Neuronal stem cell (in vitro differentiated cells): ENCODE data around the gene MAMLD1.

ENCODE experiments used
- DNase-seq: peaks from one replicate; pipeline ENCODE4 v3.0.0-alpha.2; 2013; ENCODE audit warnings: low spot score
- H2AFZ ChIP-seq: one replicate; pipeline ENCODE4 v1.6.1; 2013; ENCODE audit warnings: mild to moderate bottlenecking, low read length, inconsistent platforms
- H2AK5ac ChIP-seq: 2 replicates; pipeline ENCODE4 v1.6.1; 2013; ENCODE audit warnings: low read depth, mild to moderate bottlenecking, inconsistent platforms, low read length, moderate library complexity, mixed read lengths
- H2BK120ac ChIP-seq: 2 replicates; pipeline ENCODE4 v1.6.1; 2013; ENCODE audit warnings: low read depth, mild to moderate bottlenecking, inconsistent platforms, low read length, moderate library complexity, mixed read lengths
- H2BK12ac ChIP-seq: one replicate; pipeline ENCODE4 v1.6.1; 2013; ENCODE audit warnings: low read length, inconsistent platforms
- H2BK15ac ChIP-seq: 2 replicates; pipeline ENCODE4 v1.6.1; 2013; ENCODE audit warnings: mild to moderate bottlenecking, low read length, inconsistent platforms, mixed read lengths
- H2BK5ac ChIP-seq: one replicate; pipeline ENCODE4 v1.6.1; 2013; ENCODE audit warnings: inconsistent platforms, mild to moderate bottlenecking, low read length, moderate library complexity
- H3K14ac ChIP-seq: one replicate; pipeline ENCODE4 v1.6.1; 2013; ENCODE audit warnings: low read length, inconsistent platforms
- H3K18ac ChIP-seq: 2 replicates; pipeline ENCODE4 v1.6.1; 2013; ENCODE audit warnings: low read length, inconsistent platforms
- H3K23ac ChIP-seq: 2 replicates; pipeline ENCODE4 v1.6.1; 2013; ENCODE audit warnings: low read depth, mild to moderate bottlenecking, mixed read lengths, low read length, inconsistent platforms; ENCODE audit not compliant: poor library complexity
- H3K27ac ChIP-seq: replicated peaks from 3 replicates; pipeline ENCODE4 v1.5.1; 2013; ENCODE audit warnings: low read length, inconsistent platforms
- H3K27me3 ChIP-seq, 3 experiments: 2 replicates each; pipeline ENCODE4 v1.6.1; 2013; ENCODE audit warnings: low read length in 3 of 3, mild to moderate bottlenecking in 2 of 3, inconsistent platforms in 1 of 3, low read depth in 1 of 3, mixed read lengths in 1 of 3, moderate library complexity in 1 of 3; ENCODE audit not compliant: control insufficient read depth in 3 of 3, insufficient read depth in 3 of 3
- H3K36me3 ChIP-seq, 2 donors: replicated peaks in 1 of 2; 2 replicates each; pipeline ENCODE4 v1.6.1; 2013; ENCODE audit warnings: low read length in 2 of 2; ENCODE audit not compliant: control insufficient read depth in 2 of 2, insufficient read depth in 2 of 2
- H3K4ac ChIP-seq: 2 replicates; pipeline ENCODE4 v1.6.1; 2013; ENCODE audit warnings: inconsistent platforms, mild to moderate bottlenecking, low read length, moderate library complexity
- H3K4me1 ChIP-seq, 2 donors: 1 replicate in 1 of 2; 2 replicates in 1 of 2; pipeline ENCODE4 v1.6.1; 2013; ENCODE audit warnings: low read length in 2 of 2, low read depth in 1 of 2; ENCODE audit not compliant: control insufficient read depth in 2 of 2, insufficient read depth in 1 of 2
- H3K4me2 ChIP-seq: one replicate; pipeline ENCODE4 v1.6.1; 2013; ENCODE audit warnings: mild to moderate bottlenecking, low read length, inconsistent platforms; ENCODE audit not compliant: insufficient read depth, poor library complexity, severe bottlenecking
- H3K4me3 ChIP-seq, 2 donors: 2 replicates each; pipeline ENCODE4 v1.5.1; 2013; ENCODE audit warnings: low read length in 2 of 2, mild to moderate bottlenecking in 2 of 2, inconsistent platforms in 1 of 2, moderate library complexity in 1 of 2
- H3K79me1 ChIP-seq: one replicate; pipeline ENCODE4 v1.6.1; 2013; ENCODE audit warnings: low read depth, mild to moderate bottlenecking, inconsistent platforms, low read length, moderate library complexity
- H3K9ac ChIP-seq: one replicate; pipeline ENCODE4 v1.6.1; 2013; ENCODE audit warnings: mild to moderate bottlenecking, low read depth, low read length, inconsistent platforms; ENCODE audit not compliant: poor library complexity
- H3K9me3 ChIP-seq, 2 donors: replicated peaks in 1 of 2; 2 replicates each; pipeline versions ENCODE3 to v1.6.1; 2013; ENCODE audit warnings: low read length in 2 of 2, mild to moderate bottlenecking in 2 of 2, inconsistent platforms in 1 of 2, low read depth in 1 of 2, mixed read lengths in 1 of 2, moderate library complexity in 1 of 2; ENCODE audit not compliant: control insufficient read depth in 2 of 2, insufficient read depth in 1 of 2
- H4K8ac ChIP-seq: one replicate; pipeline ENCODE4 v1.6.1; 2013; ENCODE audit warnings: low read depth, mild to moderate bottlenecking, inconsistent platforms, low read length, moderate library complexity
- H4K91ac ChIP-seq: one replicate; pipeline ENCODE4 v1.6.1; 2013; ENCODE audit warnings: low read length, low read depth, mild to moderate bottlenecking, inconsistent platforms; ENCODE audit not compliant: poor library complexity
- WGBS, 2 donors: extraction: QIAGEN DNeasy Blood & Tissue Kit; methylation state at CpG; one replicate each; pipeline ENCODE4 v1.1.7; 2013; ENCODE audit warnings: missing lambda C conversion rate in 2 of 2, mixed read lengths in 1 of 2; ENCODE audit not compliant: insufficient read length in 2 of 2, insufficient replicate concordance in 1 of 2; ENCODE audit errors: extremely low coverage in 2 of 2; 5-methylcytosine and 5-hydroxymethylcytosine counted together

Gene MAMLD1

DNA sequence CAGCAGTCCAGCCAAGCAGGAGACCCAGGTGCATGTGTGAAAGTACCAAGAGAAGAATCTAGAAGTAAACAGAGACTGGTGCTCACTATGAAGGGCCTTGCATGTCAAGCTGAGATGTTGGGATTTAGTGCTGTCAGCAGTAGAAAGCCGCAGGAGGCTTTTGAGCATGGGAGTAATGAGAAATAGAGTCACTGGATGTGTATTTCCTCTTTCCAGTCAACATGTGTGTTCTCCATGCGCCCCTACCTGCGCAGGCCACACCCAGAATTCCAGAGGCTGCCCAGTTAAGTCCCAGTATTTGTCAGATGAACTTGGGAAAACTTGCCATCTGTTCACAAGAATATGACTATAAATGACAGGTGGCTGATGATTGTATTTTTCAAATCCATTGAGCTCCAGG, 4.5 kb upstream of the MAMLD1 start:
- H2BK12ac ChIP-seq = no peak overlapping the region
- H3K9ac ChIP-seq = no peak overlapping the region
- no peaks in the 10 kb centered on the region for H3K36me3 ChIP-seq
- no peak overlapping the region for H3K4ac ChIP-seq
- no peak overlapping the region for H3K18ac ChIP-seq
- no peak overlapping the region for H2AK5ac ChIP-seq
- H3K9me3 ChIP-seq = no peaks in the 10 kb centered on the region
- DNase-seq = no peak
- no peak overlapping the region for H3K23ac ChIP-seq
- H4K8ac ChIP-seq = no peak overlapping the region
- H3K4me2 ChIP-seq = no peak overlapping the region
- no peak overlapping the region for H3K27ac ChIP-seq
- no peaks in the 10 kb centered on the region for H3K79me1 ChIP-seq
- no CpG with 5 or more reads among the region's 3 CpGs for WGBS, 2 donors
- no peak overlapping the region for H3K14ac ChIP-seq
- H3K27me3 ChIP-seq = peaks cover 0 to 61% (median 35%) of the 10 kb centered on the region in 3 experiments
- H4K91ac ChIP-seq = no peak overlapping the region
- H2BK15ac ChIP-seq = no peak overlapping the region
- H2BK120ac ChIP-seq = no peak overlapping the region
- no peak overlapping the region for H2AFZ ChIP-seq
- no peak overlapping the region for H3K4me3 ChIP-seq
- H3K4me1 ChIP-seq = peaks cover 0 to 4% of the 10 kb centered on the region in 2 donors
- H2BK5ac ChIP-seq = no peak overlapping the region

- H4K8ac ChIP-seq = no peak overlapping the region
- no peak overlapping the region for H3K23ac ChIP-seq
- H3K14ac ChIP-seq = no peak overlapping the region
- H3K27me3 ChIP-seq = peaks cover 0 to 52% (median 42%) of the 10 kb centered on the region in 3 experiments
- H3K4me1 ChIP-seq = peaks cover 0 to 4% of the 10 kb centered on the region in 2 donors
- no peak overlapping the region for H3K4me3 ChIP-seq
- no peak for DNase-seq
- H2AFZ ChIP-seq = no peak overlapping the region
- no peak overlapping the region for H2BK5ac ChIP-seq
- H3K4ac ChIP-seq = no peak overlapping the region
- no peaks in the 10 kb centered on the region for H3K9me3 ChIP-seq
- H3K27ac ChIP-seq = no peak overlapping the region
- H3K9ac ChIP-seq = no peak overlapping the region
- no peak overlapping the region for H4K91ac ChIP-seq
- H3K36me3 ChIP-seq = no peaks in the 10 kb centered on the region
- H3K79me1 ChIP-seq = no peaks in the 10 kb centered on the region
- H2BK12ac ChIP-seq = no peak overlapping the region
- H3K4me2 ChIP-seq = no peak overlapping the region
- H3K18ac ChIP-seq = no peak overlapping the region
- WGBS, 2 donors = no CpG with 5 or more reads among the region's 5 CpGs
- no peak overlapping the region for H2BK120ac ChIP-seq
- H2BK15ac ChIP-seq = no peak overlapping the region
- no peak overlapping the region for H2AK5ac ChIP-seq
Measured at GRCh38 chrX:150360331-150360730, 2.8 kb upstream of the MAMLD1 start.

DNA sequence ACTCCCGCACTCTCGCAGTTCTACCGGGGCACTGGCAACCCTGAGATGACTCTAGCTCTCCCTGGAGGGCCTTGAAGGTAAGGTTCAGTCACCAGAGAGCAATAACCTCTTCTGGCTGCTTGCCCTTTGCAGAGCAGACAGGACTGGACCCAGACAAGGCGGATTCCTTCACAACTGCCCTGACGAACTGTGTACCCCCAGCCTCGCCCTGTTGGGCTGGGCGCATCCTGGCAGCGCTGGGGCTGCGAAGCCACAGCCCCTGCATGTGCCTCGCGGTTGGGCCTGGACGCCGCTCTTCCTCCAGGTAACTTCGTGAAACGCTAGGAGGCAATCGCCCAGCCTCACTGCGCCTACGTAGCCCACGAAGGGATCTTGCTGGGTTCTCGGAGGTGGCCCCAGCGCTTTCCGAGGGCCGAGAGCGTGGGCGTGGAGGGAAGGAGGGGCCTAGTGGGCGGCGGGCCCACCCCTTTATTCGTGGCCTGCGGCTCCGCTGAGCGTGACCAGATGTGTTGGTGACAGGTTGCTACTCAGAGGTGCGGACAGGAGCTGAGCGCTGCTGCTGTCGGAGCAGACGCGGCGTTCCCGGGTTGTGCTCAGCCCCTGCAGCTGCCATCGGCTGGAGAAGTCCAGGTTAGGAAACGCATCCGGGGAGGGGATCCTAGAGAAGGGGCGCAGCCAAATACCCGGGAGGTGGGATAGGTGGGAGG, 1.9 kb upstream of the MAMLD1 start:
- H4K8ac ChIP-seq = no peak overlapping the region
- H3K23ac ChIP-seq = no peak overlapping the region
- no CpG with 5 or more reads among the region's 43 CpGs for whole genome bisulfite sequencing, 2 donors
- peak overlapping the region; percentile 93 for H2AFZ ChIP-seq
- no peak overlapping the region for H2BK120ac ChIP-seq
- no peak overlapping the region for H2AK5ac ChIP-seq
- H3K9ac ChIP-seq = peak overlapping the region; percentile 44
- H3K4ac ChIP-seq = no peak overlapping the region
- H3K14ac ChIP-seq = peak overlapping the region; percentile 8
- no peaks in the 10 kb centered on the region for H3K79me1 ChIP-seq
- H2BK15ac ChIP-seq = no peak overlapping the region
- H3K4me1 ChIP-seq = peaks cover 2 to 4% of the 10 kb centered on the region in 2 donors
- H3K18ac ChIP-seq = no peak overlapping the region
- DNase-seq = no peak
- H4K91ac ChIP-seq = no peak overlapping the region
- H3K4me3 ChIP-seq = peak overlapping the region in 1 of 2 donors; percentile 54
- no peak overlapping the region for H2BK5ac ChIP-seq
- no peaks in the 10 kb centered on the region for H3K36me3 ChIP-seq
- no peak overlapping the region for H2BK12ac ChIP-seq
- no peaks in the 10 kb centered on the region for H3K9me3 ChIP-seq
- peak overlapping the region; percentile 49 for H3K4me2 ChIP-seq
- no peak overlapping the region for H3K27ac ChIP-seq
- peaks cover 0 to 52% (median 42%) of the 10 kb centered on the region in 3 experiments for H3K27me3 ChIP-seq

GRCh38 chrX:150361777-150362351, 1.3 kb upstream of the MAMLD1 start:
- peak overlapping the region; percentile 49 for H3K4me2 ChIP-seq
- no peak overlapping the region for H2BK12ac ChIP-seq
- no CpG with 5 or more reads among the region's 37 CpGs for WGBS, 2 donors
- peaks cover 0 to 49% (median 42%) of the 10 kb centered on the region in 3 experiments for H3K27me3 ChIP-seq
- H3K4me3 ChIP-seq = peak overlapping the region; percentile 57 to 58
- no peak overlapping the region for H4K91ac ChIP-seq
- H3K4ac ChIP-seq = no peak overlapping the region
- DNase-seq = no peak
- peak overlapping the region; percentile 31 for H3K14ac ChIP-seq
- H3K9me3 ChIP-seq = no peaks in the 10 kb centered on the region
- no peak overlapping the region for H2BK120ac ChIP-seq
- no peak overlapping the region for H3K18ac ChIP-seq
- H3K79me1 ChIP-seq = no peaks in the 10 kb centered on the region
- H3K9ac ChIP-seq = peak overlapping the region; percentile 2
- peak overlapping the region; percentile 93 for H2AFZ ChIP-seq
- H3K36me3 ChIP-seq = no peaks in the 10 kb centered on the region
- no peak overlapping the region for H2AK5ac ChIP-seq
- peaks cover 3 to 4% of the 10 kb centered on the region in 2 donors for H3K4me1 ChIP-seq
- H3K27ac ChIP-seq = no peak overlapping the region
- no peak overlapping the region for H3K23ac ChIP-seq
- H4K8ac ChIP-seq = no peak overlapping the region
- H2BK15ac ChIP-seq = no peak overlapping the region
- no peak overlapping the region for H2BK5ac ChIP-seq
